Activated CD4-positive, alpha-beta T cell treated with anti-CD3 and anti-CD28 coated beads, Interleukin-2, Interleukin-6, amounts not matched to agents 100 ng/mL and 50 ng/mL, durations not matched to agents 16 hours and 8 hours (primary cell): Measurements from ENCODE around the gene TTLL1.
A peak's percentile ranks its signal among the peaks of the same experiment; 100 is the strongest.

Source experiments
- DNase-seq: peaks from one replicate; pipeline ENCODE4 v3.0.0-alpha.2; 2020

TTLL1 gene

DNA sequence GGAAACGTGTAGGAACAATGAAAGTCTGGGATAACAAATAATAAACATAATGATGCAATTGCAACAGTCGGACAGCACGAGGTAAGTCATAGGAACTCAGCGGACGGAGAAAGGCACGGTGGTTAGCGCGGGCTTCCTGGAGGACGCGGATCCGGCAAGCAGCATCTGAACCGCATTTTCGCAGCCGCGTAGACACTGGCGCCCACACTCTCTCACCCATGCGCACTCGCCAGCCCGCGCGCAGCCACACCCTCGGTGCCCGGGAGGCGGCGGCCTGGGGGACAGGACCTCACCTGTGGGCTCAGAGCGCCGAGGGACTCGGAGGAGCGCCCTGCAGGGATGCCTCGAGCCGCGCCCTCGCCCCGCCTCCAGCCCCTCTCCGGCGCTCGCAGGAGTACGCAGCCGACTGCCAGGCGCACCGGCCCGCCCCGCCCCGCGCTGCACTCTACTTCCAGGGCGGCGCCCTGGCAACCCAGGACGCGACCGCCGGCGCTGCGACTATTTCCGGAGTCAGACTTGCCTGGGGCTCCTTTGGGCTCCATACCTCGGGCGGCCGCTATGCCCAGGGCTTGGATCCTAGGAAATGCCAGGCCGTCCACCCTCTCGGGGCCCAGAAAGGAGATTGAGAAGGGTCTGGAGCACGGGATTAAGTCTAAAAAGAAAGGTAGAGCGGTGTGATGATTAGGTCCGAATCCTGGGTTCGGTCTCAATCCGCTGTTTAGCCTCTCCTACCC is at the start of gene TTLL1:
TSS of gene TTLL1 (minus strand) at position 408 of the 734 bp plus-strand sequence. CDS start 13,805 bp downstream, outside the sequence.
- DNase-seq: peak; percentile 96

DNA sequence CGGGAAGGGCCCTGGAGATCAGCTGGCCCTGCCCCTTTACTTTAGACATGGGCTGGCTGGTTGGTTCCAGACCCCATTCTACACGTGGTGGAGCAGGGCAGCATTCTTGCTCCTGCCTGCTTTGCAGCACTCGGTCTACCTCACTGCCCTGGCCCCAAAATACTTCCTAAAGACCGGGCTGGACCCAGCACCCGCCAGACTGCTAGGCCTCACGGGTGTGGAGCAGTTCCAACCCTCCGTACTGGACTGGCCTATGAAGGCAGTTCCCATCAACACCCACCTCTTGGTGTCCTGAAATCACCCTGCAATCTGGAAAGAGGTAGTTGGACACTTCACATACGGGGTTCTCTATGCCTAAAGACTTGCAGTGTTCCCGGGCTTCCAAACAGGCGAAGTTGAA is 47.6 kb upstream of the TTLL1 start:
- no peak for DNase-seq

DNA sequence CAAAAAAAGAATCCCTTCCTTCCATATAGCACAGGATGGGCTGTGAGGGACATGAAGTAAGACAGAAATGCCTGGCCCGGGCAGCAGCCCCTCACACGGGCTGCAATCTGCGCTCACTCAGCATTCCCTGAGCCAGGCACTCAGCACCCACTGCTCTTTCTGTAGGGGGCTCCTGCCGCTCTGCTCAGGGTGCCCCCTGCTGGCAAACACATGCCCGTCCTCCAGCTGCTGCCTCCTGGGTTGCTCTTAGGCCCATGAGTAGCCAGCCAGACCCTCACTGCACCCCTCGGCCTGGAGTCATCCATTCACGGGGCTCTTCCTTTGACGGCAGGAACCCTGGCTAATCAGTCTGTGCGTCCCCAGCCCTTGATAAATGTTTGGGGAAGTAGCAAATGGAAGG is 47.1 kb upstream of the TTLL1 start:
- DNase-seq: peak; percentile 44

DNA sequence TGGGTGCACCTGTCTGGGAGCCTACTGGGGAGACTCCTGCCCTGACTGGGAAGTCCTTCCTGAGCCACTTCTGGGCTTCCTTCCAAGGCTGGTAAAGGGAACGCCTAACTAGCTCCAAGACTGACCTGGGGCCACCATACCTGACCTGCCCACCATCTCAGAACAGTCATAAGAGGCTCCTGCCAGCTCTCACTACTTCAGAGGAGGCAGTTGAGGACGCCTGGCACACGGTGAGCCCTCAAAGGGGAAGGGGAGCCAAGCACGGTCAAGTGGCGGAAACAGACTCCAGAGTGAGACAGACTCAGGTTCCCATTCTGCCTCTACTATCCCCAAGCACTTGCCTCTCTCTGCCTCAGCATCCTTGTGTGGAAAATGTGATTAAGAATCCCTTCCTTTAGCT is 46.4 kb upstream of the TTLL1 start:
- DNase-seq: no peak

DNA sequence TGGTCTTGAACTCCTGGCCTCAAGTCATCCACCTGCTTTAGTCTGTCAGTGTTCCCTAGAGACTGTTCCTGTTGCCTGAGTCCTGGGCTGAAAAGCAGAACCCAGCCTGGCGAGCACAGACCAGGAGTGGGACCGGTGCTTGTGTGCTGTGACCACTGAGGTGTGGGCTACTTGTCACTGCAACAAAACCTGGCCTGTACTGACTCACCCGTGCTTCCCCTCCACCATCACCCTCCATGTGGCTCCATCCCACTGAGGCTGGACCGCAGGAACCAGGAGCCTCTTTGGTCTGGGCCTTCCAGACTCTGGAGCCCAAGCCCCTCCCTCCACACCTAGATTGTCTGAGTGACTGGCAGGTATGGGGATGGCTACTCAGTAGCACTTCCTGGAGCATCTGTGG is 45.4 kb upstream of the TTLL1 start:
- DNase-seq: no peak

DNA sequence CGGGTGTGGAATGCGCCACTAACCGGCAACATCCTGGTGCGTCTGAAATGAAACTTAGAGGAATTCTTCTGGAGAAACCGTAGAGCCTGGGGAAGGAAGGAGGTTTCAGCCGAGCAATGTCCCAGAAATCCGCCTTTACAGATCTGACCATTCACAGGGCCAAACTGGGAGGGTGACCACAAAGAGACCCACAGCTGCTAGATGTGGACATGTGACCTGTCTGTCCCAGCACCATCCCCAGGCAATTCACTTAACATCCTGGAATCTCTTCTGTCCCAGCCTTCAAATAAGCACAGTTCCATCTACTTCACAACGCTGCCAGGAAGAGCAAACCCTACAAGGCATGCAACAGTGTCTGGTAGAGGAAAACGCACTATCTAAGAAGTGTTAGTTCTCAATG is 44.2 kb upstream of the TTLL1 start:
- no peak for DNase-seq

DNA sequence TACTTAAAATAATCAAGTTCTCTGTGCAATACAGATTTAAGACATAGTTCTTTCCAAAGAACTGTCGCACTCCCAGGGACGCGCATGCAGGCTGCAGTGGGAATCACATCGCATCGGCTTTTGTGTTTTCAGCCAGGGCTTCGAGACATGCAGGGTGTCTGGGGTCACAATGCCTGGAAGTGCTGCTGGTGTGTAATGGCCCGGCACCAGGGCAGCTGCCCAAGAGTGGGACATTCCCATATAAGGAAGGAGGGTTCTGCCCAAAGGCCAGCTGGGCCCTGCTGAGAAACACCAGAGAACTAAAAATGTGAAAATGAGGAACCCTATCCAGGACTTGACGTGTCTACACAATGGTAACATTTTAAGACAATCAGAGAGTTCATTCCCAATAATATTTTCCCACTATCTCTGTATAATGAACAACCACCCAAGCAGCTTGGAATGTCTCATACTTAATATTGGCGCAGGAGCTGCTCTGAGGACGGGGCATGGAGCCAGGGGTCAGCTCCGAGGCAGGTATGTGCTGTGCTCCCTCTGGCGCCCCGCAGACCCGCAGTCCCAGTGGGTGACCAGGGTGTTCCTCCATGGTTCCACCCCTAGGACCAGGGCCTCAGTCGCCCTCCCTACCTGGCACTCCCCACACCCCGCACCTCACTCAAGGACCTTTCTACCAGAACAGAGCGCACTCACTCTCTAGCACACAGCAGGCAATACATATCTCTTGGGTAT is 42.7 kb upstream of the TTLL1 start:
- DNase-seq: no peak

DNA sequence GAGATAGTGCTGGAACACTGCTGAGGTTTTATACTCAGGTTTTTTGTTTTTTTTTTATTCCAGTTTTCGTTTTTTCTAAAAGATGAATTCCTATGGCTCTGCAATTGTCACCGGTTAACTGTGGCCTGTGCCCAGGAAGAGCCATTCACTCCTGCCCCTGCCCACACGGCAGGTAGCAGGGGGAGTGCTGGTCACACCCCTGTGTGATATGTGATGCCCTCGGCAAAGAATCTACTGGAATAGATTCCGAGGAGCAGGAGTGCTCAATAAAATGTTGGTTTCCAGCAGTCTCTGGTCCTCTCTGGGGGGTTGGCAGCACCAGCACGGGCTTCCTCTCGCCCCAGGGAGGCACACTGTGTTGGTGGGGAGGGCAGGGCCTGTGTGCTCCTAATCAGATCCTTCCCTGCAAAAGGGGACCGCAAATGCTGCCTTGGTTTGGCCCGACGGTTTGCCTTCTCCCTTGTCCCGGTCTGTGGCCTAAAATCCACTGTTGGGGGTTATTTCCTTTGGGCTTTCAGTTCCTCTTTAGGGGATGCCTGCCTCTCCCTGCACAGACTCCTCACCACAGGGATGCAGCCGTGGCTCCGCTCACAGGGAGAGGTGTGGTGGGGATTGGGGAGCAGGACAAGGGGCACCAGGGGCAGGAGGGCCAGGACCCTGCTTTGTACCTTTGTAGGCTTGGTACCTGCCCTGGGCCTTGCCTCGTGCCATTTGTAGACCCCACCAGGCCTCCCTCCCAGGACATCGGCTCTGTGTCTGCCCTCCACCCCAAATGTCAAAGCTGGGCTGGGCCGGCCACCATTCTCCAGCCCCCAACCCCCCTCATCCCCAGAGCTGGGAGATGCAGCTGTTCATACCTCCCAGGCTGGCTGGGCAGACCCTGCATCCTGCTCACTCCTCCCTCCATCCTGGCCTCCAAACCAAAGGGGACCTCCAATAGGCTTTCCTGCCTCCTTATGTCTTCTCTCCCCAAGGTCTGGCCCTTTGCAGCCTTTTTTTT is 40.5 kb upstream of the TTLL1 start:
- DNase-seq: no peak

DNA sequence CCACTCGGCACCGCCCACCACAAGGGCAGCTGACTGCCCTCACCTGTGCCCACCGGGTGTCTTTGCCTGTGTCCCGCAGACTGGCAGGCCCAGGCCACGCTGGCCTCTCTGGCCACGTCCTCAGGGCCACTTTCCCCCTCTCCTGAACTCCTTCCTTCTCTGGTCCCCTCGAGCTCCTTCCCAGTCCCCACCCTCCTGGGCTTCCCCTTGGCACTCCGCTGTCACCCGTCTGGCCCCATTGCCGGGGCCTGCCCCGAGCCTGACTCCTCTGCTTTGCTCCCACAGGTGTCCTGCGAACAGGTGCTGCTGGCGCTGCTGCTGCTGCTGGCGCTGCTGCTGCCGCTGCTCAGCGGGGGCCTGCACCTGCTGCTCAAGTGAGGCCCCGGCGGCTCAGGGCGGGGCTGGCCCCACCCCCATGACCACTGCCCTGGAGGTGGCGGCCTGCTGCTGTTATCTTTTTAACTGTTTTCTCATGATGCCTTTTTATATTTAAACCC is 39.8 kb upstream of the TTLL1 start:
- DNase-seq: no peak

DNA sequence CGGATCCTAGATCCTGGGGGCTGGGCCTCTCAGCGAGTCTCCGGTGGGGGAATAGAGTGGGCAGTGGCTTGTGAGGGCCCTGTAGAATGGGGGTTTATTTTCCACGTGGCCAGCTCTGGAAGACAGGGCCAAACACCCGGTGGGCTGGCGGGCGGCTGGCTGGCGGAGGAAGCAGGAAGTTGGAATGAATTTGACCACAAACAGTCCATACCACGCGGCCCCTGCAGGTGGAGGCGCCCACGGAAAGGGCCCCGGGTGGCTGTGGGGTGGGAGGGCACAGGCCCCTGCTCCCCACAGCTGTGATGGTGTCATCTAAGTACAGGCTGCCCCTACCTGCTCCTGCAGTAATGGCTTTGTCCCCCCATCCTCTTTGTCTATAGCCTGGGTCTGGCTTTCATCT is 38.9 kb upstream of the TTLL1 start:
- no peak for DNase-seq

DNA sequence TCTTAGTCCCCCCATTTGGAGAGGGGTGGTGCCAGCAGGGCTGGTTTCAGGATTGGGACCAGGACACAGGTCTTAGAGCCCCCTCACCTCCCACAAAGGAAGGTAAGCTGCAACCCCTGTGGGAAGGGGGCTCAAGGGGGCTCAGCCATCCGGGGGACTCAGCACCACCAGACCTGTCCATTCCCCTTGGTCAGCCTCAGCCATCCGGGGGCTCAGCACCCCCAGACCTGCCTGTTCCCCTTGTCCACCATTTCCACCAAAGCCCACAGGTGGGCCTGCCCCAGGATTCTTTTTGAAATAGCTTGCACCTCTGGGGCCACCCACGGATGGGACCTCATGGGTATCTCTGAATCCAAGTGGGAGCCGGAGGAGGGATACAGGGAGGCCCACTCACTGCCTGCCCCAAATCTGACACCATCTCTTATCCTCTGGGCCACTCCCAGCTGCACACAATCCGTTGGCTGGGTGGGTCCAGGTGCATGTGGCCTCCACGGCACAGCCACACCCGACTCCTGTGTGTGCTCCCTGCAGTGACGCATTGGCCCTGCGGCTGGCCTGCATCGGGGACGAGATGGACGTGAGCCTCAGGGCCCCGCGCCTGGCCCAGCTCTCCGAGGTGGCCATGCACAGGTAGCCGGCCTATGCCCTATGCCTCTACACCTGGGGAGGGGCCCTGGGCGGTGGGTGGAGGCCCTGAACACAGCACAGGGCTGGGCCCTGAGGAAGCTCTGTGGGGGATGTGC is 38.1 kb upstream of the TTLL1 start:
- no peak for DNase-seq

DNA sequence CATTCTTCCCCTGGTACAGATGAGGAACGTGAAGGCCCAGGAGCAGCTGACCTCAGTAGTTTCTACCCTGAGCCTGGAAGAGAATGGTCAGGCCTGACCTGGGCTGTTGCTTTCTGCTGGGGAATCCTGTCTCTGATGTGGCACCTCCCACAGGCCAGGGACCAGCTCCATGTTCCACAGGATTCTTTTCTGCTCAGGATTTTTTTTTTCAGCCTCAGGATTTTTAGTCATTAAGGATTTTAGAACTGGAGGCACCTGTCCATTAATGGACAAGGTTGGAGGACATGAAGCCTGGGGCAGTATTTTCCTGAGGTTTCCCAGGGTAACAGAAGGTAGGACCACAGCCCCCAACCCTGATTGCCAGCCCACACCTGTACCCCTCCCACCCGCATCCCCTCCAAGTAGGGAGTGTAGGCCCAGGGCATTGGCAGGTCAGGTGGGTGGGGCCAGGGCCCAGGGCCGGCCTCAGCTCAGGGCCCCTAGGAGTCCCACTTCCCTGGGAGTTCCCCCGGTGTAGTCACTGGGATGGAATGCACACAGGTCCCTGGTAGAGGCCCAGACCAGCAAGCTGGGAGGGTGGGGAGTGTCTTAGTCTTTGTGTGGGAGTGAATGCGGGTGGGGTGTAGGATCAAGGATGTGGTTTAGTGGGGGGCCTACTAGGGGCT is 37.4 kb upstream of the TTLL1 start:
- no peak for DNase-seq

DNA sequence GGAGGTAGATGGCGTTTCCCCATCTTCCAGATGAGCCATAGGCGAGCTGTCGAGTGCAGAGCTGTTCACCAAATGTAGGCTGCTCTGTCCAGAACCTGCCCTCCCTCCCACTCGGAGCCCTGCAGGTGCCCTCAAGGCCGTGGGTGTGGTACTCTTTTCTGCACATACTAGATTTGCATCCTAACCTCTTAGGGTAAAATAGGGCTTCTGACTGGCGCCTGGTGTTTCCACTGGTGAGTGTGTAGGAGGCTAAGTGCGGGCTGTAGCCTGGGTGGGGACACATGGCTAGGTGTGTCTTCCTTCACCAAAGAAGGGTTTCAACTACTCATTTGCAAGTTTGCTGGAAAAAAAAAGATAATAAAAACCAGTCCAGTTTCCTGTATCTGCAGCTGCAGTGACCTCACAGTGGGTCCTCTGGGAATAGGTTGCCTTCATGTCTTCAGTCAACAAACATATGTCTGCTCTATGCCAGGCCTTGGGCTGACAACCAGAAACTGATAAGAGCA is 29.8 kb upstream of the TTLL1 start:
- no peak for DNase-seq

DNA sequence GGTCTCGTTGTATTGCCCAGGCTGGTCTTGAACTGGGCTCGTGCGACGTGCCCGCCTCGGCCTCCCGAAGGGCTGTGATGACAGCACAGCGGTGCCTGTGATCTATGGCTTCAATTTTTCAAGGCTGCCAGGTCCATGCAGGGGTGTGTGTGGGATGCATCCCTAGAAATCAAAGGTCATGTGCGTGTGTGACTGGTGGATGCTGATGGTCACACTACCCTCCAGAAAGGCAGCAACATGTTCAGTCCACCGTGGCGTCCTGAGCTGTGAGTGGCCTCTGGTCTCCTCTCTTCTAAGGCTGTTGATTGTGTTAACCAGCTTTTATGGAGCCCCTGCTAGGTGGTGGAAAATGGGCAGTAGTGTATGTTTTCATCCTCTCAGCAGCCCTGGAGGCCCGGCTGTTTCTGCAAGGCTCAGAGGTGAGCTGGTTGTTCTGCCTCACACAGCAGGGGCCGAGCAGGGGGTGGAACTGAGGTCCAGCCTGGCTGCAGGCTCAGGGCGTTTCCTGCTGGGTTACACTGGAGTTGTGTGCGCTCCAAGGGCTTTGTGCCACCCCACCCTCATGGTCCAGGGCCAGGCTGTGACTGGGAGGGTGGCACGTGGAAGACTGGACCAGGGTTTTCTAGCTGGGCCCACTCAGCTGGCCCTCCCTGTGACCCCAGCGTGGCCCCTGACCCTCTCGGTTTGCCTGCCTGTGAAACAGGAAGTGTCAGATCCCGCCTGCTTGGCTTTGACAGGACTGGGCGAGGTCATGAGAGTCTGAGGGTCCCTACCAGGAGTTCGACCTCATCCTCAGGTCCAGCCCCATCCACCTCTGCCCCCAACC is 29.0 kb upstream of the TTLL1 start:
- no peak for DNase-seq

DNA sequence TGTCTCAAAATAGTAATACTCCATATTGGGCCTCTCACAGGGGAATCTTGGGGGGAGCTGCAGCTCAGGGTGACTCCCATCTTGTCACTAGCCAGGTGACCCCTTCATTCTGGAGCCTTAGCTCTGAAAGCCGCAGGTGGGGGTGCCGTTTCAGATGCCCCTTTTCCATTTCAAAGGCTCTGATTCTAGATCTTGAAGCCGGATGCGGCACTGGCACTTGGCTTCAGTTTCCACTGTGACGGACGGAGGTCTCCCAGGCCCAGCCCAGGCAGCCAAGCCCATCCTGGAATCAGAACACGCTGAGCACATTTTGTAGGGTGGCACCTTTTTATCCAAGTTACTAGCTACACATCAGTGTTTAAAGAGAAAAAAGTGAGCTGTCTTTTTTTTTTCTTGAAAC is 27.7 kb upstream of the TTLL1 start:
- no peak for DNase-seq

DNA sequence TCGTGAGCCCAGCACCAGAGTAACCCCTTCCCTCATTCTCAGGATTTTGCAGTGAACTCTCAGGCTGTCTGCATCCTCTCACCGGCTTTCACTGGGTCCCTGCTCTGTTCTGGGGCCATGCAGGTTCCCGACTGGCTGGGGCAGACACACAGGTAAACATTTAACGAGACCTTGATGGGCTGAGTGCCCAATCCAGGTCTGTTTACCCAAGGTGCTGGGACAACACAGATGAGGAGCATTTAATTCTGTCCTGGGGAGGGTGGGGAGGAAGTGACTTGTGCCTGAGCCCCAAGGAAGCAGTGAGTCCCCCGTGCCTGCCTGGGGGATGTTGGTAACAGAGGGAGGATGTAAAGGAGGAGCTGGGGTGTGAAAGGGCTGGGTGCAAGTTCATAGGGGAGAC is 25.8 kb upstream of the TTLL1 start:
- no peak for DNase-seq

DNA sequence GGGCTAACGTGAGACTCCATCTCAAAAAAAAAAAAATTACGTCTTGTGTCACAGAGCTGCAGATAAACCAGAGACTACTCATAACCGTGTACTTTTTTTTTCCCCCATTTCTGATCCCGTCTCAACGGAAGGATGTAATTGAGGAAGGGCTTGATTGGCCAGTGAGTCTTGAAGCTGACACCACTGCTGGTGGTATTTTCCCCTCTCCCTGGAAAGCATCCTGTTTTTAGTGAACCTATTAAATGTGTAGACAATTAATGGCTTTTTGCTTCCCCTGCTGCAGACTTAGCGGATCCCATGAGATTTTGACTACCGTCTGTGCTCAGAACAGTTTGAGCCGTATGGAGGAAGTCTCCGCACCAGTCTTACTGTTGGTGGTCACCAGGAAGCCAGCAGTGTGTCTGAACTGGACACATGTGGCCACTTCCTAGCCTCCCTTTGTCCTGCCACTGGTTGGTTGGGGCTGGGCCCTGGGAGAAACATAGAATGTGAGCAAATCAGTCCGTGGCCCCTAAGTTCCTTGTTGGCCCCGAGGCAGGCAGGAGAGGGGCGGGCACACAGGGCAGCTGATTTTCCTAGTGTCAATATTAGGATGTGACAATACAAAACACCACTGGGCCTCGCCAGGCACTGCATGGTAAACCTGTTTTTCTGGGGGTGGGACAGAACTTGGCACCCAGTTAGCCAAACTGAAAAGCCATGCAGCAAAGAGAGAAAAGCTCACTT is 24.5 kb upstream of the TTLL1 start:
- DNase-seq: no peak

DNA sequence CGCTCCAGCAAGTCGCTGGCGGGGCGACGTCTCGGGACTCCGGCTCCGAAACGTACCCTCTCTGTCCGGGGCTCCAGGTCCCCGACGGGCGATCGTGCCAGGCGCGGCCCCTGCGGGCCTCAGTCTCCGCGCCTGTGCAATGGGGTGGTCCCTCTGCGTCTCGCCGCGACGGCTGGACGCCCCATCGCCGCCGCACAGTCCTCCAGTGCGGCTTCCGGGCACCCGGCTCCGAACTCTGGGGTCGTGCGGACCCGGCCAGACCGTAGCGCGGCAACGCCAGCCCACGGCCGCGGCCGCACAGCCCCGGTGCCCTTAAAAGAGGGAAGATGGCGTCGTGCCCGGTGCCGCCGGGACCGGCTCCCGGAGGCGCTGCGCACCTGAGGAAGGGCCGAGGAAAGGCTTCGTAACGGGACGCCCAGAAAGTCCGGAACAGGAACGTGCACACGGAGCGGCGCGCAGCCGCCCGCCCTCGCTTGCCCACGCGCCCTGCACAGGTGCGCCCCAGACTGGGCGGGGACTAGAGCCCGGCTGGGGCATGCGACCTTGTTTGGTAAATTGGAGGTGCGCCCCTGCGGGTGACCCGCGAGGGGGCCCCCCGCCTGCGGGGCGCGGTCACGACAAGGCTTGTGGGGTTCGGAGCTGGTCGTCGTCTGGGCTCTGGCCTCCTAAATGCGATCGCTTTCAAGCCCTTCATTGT is 21.9 kb upstream of the TTLL1 start:
- peak; percentile 33 for DNase-seq

DNA sequence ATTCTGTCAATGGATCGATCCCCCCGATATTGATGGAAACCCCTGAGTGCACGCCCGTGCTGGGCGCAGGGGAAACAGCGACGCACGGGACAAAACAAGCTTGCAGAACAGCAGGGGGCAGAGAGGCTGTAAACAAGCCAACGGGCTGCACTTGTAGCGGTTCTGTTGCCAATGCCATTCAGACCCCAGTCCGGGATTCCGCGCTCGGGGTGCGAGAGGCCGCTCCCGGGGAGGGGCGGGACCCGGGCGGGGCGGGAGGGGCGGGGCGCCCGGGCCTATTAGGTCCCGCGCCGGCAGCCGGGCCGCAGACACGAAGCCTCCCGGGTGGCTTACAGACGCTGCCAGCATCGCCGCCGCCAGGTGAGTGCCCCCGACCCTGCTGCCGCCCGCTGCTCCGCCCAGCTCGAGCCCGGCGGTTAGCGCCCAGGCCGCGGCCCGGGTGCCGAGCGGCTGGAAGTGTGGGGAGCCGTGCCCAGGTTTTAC is 21.3 kb upstream of the TTLL1 start, which contains the start of gene BIK:
TSS of gene BIK (plus strand) at position 307 of the 483 bp plus-strand sequence. CDS start 13,273 bp downstream, outside the sequence.
- peak; percentile 47 for DNase-seq
